Measurements from ENCODE around the gene ACTG2. TPM values are rescaled to one million over a fixed set of nuclear protein-coding genes. Genes with fewer than 3 reads are reported as not detected.
"Not testable (repeated sequence)": the region's sequence is repeated elsewhere in the genome, so short reads cannot be mapped to it uniquely, and the experiment has no call there.

ACTG2 gene
- total RNA-seq, 1 donor, result not detected

DNA sequence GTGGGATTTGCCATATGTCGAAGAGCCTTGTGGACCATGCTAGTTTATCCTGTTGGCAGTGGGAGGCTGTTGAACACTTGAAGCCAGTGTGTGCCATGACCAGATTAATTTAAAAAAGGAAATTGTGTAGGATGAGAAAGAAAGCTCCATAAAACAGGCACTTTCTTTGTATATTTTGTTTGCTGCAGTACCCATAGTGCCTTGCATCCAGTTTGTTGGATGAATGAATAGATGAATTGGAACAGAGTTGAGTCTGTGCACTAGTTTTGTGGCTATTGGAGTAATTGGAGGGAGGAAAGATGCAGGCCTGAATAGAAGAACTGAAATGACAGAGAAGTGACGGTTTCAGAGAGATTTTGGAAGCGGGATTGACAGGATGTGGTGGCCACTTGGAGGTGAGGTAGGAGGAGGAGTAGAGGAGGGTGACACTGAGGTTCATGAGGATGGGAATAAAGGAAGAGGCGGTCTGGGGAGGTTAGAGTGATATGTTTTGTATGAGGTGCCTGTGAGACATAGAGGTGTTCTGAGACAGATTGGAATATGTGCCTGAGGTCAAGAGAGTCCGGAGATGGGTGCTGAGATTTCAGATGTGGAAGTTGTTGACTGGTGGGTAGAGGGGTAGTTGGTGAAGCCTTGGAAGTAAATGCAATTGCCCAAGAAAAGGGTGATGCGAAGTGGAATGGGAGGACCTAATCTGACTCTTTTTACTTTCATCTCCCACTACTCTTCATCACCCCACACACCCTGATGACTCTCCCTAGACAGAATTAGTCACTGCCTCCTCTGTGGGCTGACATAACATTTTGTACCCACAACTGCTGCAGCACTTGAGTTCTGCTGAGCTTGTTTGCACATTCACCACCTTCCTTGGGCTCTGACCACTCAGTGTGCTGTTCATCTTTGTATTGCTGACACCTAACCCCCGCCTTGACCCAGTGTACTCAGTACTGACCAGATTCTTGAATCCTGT is 39.0 kb downstream of the ACTG2 start:
- no peak for DNase-seq (ENCODE audit: low read depth in 2 of 3, low spot score in 2 of 3)

DNA sequence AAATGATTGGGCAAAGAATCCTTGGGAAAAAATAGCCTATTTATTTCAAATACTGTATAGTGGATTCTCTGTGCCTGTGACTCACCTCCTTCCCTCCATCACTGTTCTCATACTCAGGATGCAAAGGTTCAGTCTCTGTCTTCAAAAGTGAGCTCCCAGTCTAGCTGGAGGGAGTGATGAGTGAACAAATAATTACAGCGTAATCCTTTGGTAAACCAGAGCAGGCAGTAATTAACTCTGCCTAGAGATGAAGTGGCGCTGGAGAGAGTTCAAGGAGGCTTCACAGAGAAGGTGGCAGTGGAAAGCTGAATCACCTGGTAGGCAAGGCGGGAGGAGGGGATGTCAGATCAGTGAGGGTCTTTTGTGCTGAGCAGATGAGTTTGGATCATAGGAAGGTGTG is 40.4 kb downstream of the ACTG2 start:
- DNase-seq (ENCODE audit: low read depth in 2 of 3, low spot score in 2 of 3), result no peak

DNA sequence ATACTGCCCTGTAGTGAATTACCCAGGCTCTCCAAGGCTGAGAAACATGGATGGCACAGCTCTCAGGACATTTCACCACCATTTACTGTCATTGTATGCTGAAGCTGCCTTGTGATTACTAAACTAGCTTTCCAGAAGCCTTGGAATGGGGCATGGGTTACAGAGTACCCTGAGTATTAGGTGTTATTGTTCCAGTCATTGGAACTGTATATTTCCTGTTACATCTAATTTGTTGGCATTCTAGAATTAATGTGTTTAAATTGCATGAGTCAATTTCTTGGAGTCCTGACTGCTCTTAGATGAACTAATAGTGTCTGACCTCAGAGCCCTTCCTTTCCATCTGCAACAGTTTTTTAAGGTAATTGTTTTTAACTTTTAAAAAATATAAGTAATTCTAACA is 42.8 kb downstream of the ACTG2 start:
- no peak for DNase-seq (ENCODE audit: low read depth in 2 of 3, low spot score in 2 of 3)

DNA sequence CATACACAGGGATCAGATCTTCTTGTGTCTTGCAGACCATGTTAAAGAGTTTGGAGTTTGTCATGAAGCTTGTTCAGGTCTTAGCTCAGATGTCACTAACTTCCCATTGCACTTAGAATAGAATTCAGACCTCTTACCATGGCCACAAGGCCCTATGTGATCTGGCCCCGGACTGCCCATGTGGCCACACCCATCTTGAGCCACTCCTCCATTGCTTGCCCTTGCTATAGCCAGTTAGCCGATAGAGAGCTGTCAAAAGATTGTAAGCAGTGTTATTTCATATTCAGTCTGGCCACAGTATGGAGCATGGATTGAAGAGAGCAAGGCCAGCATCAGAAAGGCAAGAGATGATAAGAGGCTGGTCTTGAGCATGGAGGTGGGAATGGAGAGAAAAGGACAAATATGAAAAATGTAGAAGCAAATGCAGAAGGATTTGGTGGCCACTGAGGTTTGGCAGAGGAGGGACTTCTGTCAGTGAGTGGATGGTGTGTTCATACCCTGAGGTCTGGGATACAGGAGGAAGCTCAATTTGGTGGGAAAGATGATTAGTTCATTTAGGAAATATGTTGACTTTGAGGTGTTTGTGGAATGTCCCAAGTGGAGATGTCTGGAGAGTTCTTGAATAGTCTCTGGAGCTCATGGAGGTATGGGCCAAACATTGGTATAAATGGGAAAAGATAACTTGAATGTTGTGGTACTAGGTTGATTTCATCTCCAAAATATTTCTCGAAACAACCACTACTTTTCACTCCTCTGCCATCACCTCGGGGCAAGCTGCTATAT is 44.5 kb downstream of the ACTG2 start:
- no peak for DNase-seq (ENCODE audit: low read depth in 2 of 3, low spot score in 2 of 3)

DNA sequence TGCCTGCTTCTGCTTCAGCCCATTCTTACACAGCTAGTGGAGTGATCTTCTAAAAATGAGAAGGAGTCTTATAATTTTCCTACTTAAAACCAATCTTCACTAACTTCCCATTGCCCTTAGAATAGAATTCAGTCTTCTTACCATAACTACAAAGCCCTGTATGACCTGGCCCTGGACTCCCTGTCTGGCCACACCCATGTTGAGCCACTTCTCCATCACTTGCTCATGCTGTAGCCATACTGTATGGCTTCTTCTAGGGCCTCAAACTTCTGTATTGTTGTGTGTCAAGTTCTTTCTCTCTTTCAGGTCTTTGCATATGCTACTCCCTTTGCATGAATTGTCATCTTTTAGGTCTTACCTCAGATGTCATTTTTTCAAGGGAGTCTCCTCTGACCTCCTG is 45.1 kb downstream of the ACTG2 start:
- no peak for DNase-seq (ENCODE audit: low read depth in 2 of 3, low spot score in 2 of 3)

DNA sequence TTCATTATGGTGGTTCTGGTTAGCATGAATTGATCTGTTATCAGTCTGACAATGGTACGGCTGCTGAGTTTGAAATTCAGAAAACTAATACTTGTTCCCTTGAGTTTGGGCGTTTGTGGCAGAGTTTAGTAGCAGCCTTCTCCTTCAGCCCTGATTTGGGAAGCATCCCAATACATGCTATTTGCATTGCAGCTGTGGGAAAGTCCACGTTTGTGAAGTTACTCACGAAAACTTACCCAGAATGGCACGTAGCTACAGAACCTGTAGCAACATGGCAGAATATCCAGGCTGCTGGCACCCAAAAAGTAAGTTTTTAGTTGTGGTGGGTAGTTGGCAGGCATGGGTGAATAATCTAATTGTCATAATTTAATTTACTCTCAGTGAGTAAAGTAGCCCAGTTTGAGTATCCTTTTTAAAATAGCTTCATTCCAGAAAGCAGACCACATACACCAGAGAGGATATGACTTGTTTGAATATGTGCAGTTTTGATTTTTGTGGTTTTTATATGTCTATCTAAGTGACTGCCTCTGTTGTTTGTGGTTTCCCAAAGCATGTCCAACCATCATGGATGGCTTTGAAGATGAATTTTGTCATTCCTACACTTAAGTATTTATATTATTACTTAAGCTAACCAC is 46.0 kb downstream of the ACTG2 start:
- no peak for DNase-seq (ENCODE audit: low read depth in 2 of 3, low spot score in 2 of 3)

DNA sequence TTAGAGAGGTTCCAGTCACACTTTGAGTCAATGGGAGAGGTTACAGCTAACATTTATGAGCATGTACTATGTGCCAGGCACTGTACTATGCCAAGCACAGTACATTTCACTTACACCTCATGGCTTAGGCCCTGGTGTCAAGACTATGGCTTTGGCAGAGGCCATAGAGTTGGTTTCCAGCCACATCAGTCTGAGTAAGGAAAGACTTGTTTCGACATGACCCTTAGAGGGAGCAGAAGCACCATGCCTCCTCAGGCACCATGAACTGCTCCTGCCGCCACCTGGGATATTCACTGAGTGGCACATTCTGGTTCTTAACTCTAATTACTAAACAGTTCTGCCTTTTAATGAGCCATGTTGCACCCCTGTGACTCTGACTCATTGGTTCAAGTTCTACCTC is 46.6 kb downstream of the ACTG2 start:
- DNase-seq (ENCODE audit: low read depth in 2 of 3, low spot score in 2 of 3), result peak in 2 of 3 donors; percentile 59 to 71

DNA sequence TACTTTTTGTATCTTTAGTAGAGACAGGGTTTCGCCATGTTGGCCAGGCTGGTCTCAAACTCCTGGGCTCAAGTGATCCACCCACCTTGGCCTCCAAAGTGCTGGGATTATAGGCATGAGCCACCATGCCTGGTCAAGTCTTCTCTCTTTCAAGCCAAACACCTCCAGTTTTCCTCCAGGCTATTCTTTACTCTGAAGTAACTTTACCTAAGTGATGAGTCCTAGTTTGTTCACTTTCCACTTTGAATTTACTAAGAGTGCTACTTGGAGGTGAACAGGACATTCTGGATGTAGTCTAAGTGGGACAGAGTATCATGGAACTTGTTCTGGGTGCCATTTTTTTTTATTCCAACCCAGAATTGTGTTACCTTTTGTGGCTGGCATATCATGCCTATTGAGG is 47.3 kb downstream of the ACTG2 start:
- not testable (repeated sequence) for DNase-seq (ENCODE audit: low read depth in 2 of 3, low spot score in 2 of 3)

DNA sequence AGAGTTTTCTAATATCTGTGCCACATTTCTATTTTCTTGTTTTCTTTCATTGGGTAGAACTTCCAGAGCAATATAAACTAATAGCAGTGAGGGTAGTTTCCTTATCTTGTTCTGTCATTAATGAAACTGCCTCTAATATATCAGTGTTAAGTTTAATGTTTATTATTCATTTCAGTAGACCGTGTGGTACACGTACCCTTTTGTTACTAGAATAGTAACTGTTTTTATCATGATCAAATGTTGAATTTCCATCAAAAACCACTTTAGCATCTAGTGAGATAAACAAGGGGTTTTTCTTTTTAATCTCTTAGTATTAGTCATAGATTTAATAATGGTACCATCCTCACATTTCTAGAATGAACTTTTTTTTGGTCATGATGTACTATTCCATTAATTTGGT is 49.9 kb downstream of the ACTG2 start:
- DNase-seq (ENCODE audit: low read depth in 2 of 3, low spot score in 2 of 3), result no peak

DNA sequence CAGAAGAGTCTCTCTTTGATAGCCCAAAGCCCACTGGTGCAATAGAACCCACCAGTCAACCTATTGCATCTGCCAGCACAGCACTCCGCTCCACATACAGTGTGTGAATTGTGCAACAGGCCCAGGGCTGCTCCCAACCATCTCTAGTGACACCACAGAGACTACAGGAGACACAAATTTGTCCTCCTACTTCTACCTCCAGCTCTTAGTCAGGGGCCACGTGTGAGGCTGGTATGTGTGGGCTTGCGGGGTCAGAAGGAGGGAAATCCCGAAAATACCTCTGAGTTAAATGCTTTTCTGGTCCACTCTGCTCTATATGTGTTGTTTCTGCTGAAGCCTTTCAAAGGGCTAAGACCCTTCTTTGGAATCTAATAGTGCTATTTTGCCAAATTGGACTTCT is 51.9 kb downstream of the ACTG2 start:
- DNase-seq (ENCODE audit: low read depth in 2 of 3, low spot score in 2 of 3), result no peak

DNA sequence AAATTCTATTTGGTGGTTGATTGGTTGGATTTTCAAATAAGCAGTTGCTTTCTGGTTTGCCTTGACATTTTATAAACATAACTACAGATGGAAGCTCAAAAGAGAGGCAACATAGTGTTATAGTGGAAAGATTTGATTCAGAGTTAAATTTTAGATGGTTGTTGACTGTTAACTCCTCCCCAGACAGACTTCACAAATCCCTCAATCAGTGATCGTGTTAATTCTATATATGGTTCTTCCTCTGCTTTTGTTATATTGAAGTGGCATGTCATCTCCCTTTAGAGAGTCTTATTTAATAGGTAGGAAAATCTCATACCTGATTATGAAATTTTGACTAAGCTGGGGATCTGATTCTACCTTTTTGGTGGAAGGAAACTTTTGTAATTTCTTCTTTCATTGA is 53.4 kb downstream of the ACTG2 start:
- no peak for DNase-seq (ENCODE audit: low read depth in 2 of 3, low spot score in 2 of 3)

DNA sequence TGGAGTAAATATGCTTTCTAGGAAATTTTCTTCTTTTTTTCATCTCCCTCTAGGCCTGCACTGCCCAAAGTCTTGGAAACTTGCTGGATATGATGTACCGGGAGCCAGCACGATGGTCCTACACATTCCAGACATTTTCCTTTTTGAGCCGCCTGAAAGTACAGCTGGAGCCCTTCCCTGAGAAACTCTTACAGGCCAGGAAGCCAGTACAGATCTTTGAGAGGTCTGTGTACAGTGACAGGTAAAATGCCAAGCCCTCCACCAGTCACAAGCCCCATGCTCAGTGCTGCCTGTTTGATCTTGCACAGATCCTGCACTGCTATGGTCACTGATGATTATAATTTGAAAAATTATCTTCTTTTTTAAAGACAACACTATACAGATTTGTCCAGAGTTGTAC is 53.9 kb downstream of the ACTG2 start:
- no peak for DNase-seq (ENCODE audit: low read depth in 2 of 3, low spot score in 2 of 3)

DNA sequence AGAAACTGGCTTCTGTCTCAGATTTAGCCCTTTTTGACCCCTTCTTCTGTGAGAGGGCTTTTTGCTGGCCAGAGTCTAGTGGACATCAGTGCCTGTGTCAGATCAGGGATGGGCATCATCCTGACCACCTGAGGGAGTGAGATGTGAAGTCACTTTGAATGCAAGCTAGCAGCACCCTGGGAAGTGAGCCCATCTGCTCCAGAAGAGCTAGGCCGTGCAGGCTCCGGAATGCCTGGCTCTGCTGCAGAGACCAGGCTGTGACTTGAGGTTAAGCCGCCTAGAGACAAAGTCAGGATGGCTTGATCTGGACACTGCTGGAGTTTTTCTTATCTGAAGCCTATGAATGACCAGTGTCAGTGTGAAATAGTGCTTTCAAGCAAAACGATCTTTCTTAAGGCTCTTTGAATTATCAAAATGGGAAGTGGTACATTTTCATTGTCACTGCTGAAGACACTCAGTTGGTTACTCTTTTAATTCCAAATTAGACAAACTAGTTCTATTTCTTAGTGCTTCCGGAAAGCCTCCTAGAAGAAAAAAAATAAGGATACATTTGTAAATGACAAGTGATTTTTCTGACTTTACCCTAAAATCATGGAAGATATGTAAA is 54.7 kb downstream of the ACTG2 start:
- DNase-seq (ENCODE audit: low read depth in 2 of 3, low spot score in 2 of 3), result no peak

DNA sequence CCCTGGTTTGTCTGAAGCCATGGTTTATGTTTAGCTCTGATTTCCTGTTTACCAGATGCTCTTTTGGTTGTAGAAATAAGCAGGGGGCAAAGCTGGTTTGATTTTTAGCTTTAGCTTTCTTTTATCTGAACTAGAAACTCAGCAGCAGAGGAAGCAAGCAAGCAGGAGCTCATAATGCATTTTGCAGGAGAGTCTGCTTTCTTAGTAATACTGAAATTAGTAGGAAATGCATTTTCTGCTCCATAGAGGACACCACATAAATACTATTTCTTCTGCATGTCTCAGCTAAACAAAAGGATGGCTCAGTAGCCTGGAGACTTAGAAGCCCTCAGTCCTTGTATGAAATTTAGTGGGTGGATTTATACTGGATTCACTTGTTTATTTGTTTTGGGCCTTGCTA is 57.0 kb downstream of the ACTG2 start:
- no peak for DNase-seq (ENCODE audit: low read depth in 2 of 3, low spot score in 2 of 3)

DNA sequence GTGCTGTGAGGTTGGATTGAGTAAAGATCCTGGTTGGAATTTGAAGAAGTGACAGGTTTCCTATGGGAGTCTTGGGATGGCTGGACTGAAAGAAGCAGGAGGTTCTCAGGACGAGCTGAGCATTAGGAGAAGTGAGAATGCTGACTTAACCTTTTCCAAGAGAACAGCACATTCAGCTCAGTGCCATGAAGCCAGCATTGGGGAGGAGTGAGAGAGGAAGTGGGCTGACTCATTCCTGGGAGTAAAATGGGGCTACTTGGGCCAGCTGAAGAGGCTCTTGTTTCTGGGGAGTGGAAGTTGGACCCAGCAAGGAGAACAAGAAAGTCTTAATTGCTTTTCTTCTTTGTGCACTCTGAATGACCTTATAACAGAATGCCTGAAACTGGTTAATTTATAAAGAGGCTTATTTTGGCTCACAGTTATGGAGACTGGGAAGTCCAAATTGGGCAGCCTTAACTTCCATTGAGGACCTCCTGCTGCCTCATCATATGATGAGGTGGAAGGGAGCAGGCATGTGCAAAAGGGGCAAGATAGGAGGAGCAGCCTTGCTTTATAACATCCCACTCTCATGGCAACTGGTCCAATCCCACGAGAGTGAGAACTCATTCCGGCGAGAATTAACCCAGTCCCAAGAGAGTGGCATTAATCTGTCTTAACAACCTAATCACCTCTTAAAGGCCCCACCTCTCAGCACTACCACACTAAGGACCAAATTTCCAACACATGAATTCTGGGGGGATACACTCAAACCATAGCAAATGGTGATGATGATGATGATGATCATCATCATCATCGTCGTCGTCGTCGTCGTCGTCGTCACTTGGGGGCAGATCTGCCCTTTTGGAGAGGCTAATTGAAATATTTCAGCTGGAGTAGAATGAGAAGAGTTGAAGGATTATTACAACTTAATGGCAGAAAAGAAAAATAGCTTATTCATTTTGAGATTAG is 60.0 kb downstream of the ACTG2 start:
- DNase-seq (ENCODE audit: low read depth in 2 of 3, low spot score in 2 of 3), result no peak

DNA sequence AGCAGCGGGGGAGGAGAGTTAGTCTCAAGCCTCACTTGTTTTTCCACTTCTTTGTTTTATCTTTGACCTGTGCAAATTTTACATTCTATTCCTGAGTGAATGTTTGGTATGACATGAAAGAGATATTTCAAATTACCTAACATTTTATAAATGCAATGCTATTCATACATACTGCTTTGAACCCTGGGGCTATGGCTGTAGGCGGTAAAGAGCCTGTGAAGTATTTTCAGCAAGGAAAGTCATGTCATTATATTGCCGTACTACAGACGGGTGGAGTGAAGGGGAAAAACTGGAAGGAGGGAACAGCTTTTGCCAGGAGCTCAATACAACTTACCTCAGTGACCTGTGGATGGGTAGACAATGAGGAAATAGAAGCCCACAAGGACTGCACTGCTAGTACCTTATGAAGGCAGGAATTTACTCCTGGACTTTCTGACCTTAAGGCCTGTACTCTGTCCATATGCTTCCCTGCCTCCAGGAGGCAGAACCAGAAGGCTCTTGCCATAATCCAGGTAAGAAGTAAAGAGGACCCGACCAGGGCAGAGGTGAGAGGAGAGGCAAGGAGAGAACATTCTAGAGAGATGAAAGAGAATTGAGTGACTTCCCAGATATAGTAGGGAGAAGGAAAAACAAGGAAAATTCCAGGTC is 63.5 kb downstream of the ACTG2 start:
- DNase-seq (ENCODE audit: low read depth in 2 of 3, low spot score in 2 of 3), result no peak

DNA sequence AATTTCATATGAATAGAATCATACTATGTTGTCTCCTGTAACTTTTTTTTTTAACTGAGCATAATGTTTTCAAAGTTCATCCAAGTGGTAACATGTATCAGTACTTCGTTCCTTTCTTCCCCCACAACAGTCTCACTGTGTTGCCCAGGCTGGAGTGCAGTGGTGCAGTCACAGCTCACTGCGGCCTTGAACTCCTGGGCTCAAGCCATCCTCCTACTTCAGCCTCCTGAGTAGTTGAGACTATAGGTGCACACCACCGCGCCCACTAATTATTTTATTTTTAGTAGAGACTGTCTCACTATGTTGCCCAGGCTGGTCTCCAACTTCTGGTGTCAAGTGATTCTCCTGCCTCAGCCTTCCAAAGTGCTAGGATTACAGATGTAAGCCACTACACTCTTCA is 68.5 kb downstream of the ACTG2 start:
- no peak for DNase-seq (ENCODE audit: low read depth in 2 of 3, low spot score in 2 of 3)

DNA sequence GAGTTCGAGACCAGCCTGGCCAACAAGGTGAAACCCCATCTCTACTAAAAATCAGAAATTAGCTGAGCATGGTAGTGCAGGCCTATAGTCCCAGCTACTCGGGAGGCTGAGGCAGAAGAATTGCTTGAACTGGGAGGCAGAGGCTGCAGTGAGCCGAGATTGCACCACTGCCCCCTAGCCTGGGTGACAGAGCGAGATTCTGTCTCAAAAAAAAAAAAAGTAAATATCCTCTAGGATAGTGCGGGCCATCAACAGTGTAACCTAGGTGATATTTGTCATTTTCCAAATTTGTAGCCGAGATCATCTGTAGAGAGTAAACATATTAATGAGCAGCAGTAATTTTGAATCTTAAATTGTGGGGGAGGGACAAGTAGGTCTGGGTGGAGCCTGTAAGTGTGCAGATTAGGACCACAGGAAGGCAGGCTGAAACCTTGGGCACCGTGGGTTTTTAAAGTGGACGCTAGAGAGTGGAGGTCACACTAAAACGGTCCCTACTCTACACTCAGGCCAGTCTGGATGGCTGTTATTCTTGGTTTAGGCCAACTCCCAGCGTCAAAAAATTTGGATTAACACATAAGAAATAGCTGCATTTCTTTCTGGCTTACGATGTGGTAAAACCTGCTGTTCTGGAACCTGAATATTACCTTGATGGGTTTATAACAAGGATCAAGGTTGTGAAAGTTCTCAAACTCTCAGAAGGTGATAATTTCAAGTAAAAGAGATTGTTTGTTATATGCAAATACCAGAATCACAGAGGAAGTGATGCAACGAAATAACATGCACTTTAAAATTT is 69.2 kb downstream of the ACTG2 start:
- no peak for DNase-seq (ENCODE audit: low read depth in 2 of 3, low spot score in 2 of 3)

DNA sequence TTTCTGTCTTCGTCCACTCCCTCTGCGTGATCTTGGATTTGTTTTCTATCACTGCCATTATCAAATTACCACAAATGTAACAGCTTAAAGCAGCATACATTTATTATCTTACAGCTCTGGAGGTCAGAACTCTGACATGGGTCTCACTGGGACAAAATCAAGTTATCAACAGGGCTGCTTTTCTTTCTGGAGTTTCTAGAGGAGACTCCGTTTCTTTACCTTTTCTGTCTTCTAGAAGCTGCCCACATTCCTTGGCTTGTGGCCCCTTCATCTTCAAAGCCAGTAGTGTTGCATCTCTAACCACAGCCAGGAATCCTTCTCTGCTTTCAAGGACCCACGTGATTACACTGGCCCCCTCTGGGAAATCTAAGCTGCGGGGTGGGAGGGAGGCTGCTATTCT is 70.0 kb downstream of the ACTG2 start:
- DNase-seq (ENCODE audit: low read depth in 2 of 3, low spot score in 2 of 3), result no peak
